ENCODE results near the gene ARAF. TPM values are rescaled to one million over a fixed set of nuclear protein-coding genes. Genes with fewer than 3 reads are reported as not detected.
A peak's percentile ranks its signal among the peaks of the same experiment; 100 is the strongest.

Gene ARAF
- total RNA-seq, 1 experiment from 2014 or later = 32.3 TPM

- no peak for DNase-seq (ENCODE audit: low spot score)
These were observed 3.6 kb downstream of the ARAF start for GRCh38 chrX:47564438-47565085.

GRCh38 chrX:47566841-47567240, 5.8 kb downstream of the ARAF start:
- DNase-seq (ENCODE audit: low spot score) = no peak

- DNase-seq (ENCODE audit: low spot score) = no peak
These were observed 7.8 kb downstream of the ARAF start for GRCh38 chrX:47568656-47569295.

- no peak for DNase-seq (ENCODE audit: low spot score)
These were observed 9.8 kb downstream of the ARAF start for GRCh38 chrX:47570794-47571193.

- no peak for DNase-seq (ENCODE audit: low spot score)
These were observed 10.2 kb downstream of the ARAF start for GRCh38 chrX:47571215-47571614.

GRCh38 chrX:47571896-47572295, 10.9 kb downstream of the ARAF start:
- no peak for DNase-seq (ENCODE audit: low spot score)

- no peak for DNase-seq (ENCODE audit: low spot score)
These were observed 11.9 kb downstream of the ARAF start for GRCh38 chrX:47572773-47573340.

- no peak for DNase-seq (ENCODE audit: low spot score)
These were observed 12.5 kb downstream of the ARAF start for GRCh38 chrX:47573341-47574075.

- no peak for DNase-seq (ENCODE audit: low spot score)
These were observed 13.1 kb downstream of the ARAF start for GRCh38 chrX:47574076-47574546.

GRCh38 chrX:47574547-47575301, 13.7 kb downstream of the ARAF start:
- no peak for DNase-seq (ENCODE audit: low spot score)

GRCh38 chrX:47576021-47576898, 15.3 kb downstream of the ARAF start:
- DNase-seq (ENCODE audit: low spot score) = no peak

- DNase-seq (ENCODE audit: low spot score) = no peak
These were observed 16.4 kb downstream of the ARAF start for GRCh38 chrX:47577424-47577823.

GRCh38 chrX:47577901-47578300, 16.9 kb downstream of the ARAF start:
- no peak for DNase-seq (ENCODE audit: low spot score)

- DNase-seq (ENCODE audit: low spot score) = no peak
These were observed 17.7 kb downstream of the ARAF start for GRCh38 chrX:47578692-47579091.

- peak; percentile 51 for DNase-seq (ENCODE audit: low spot score)
These were observed 18.5 kb downstream of the ARAF start for GRCh38 chrX:47579537-47579936.

- peak; percentile 94 for DNase-seq (ENCODE audit: low spot score)
These were observed 21.0 kb downstream of the ARAF start, which contains the start of gene TIMP1 for GRCh38 chrX:47581731-47582647. Gene TIMP1 (plus strand): TSS chrX:47582436. CDS start chrX:47583416, 980 bp downstream.

- DNase-seq (ENCODE audit: low spot score) = no peak
These were observed 22.3 kb downstream of the ARAF start for GRCh38 chrX:47583240-47583861.

GRCh38 chrX:47584714-47585113, 23.7 kb downstream of the ARAF start:
- no peak for DNase-seq (ENCODE audit: low spot score)

GRCh38 chrX:47585273-47585672, 24.3 kb downstream of the ARAF start:
- DNase-seq (ENCODE audit: low spot score) = no peak

Data from H4 (cell line).